NCI-H1105 (cell line): ENCODE results near the gene SMYD3.

ENCODE experiments used
- DNase-seq: peaks from one replicate; lab custom pipeline; 2025; lab: John Stamatoyannopoulos, UW

The SMYD3 gene

DNA sequence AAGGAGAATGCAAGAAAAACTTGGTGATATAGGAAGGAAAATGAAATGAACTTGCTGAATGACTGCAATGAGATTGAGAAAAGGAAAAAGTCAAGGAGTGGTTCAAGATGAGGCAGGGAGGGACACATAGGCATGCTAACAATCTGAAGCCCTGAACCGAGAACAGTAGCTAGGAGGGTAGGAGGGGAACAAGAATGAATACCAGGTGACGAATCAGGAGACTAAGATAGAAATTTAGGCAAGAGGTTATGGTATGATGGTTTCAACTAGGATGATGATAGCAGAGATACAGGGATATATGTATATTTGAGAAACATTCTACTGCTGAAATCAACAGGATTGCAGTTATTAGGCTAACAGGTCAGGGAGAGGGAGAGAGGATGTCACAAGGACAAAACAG is 44.1 kb downstream of the SMYD3 start:
- DNase-seq, result no peak

DNA sequence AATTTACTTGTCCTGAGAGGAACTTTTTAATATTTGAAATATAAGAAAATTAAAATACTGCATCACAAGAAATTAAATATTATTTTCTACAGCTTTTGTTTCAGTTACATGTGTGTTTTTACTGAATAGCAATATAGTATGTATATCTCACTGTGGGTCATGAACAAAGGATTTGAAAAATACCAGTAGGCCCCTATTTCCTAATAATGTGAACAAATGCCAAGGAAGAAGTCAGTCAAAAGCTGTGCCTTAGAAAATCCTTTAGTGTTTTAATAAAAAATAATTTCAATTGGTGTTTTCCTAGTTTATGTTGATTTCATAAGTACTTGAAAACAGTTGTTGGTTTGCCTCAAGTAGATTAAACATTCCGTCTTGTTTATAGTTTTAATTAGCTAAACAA is 46.7 kb downstream of the SMYD3 start:
- no peak for DNase-seq

DNA sequence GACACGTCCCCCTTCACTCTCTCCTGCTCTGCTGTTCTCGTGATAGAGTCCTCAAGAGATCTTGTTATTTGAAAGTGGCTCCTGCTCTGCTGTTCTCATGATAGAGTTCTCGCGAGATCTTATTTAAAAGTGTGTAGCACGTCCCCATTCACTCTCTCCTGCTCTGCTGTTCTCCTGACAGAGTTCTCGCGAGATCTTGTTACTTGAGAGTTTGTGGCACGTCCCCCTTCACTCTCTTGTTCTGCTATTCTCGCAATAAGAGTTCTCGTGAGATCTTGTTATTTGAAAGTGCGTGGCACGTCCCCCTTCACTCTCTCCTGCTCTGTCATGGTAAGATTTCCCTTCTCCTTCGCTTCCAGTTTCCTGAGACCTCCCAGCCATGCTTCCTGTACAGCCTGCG is 47.9 kb downstream of the SMYD3 start:
- no peak for DNase-seq

DNA sequence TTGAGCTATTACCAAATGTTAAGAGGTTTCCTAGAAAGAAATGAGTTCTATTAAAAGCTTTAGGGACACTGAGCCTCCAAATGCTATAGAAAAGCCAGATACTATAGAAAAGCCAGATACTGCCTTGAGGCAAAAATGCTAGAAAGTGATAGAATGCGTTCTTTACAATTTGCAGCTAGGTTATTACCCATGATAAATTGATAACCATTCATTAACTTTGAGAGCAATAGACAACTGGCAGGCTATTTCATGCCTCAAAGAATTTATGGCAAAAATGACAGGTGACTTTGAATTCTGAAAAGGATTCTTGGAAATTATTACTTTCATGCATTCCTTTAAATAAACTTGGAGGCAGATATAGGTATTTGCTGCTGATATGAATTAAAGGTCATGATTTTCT is 51.6 kb downstream of the SMYD3 start:
- no peak for DNase-seq

DNA sequence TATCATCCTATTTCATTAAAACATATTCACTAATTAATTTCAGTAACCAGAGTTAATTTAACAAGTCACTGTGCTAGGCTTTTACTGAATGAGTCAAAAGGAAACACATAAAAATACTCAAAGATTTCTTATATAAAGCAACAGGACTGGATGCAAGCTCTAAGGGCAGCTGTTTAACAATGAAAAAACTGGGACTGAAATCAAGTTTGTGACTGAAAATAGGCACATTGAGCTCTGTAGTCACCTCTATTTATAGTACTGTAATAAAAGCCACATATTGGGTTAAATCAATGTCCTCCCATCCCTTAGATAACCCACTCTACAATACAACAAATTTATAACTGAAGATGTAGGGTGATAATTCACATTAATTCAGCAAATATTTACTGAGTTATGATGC is 52.4 kb downstream of the SMYD3 start:
- no peak for DNase-seq

DNA sequence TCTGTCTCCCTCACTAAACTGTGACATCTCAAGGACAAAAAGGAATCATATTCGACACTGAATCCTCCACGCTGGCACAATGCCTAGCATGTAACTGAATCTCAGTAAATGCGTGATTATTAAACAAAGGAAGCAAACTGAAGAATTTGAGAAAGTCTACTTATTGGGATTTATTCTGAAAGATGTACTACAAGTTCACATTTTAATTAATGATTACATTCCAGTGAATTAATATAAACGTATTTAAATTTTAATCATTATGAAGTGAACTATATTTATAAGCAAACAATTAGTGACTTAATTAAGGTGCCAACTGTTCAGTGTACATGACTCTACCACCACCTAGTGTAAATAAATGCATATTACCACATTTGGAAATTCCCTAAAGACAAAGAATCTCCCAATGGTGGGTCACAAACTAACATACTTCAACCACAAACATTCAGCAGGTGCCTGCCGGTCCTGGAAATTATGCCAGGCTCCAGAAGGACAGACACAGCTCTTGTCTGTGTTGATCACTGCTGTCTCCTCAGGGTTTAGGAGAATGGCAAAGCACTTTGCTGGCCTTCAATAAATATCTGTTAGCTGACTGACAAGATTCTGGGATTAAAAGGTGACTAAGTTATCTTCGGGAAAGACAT is 56.3 kb downstream of the SMYD3 start:
- DNase-seq, result peak; percentile 32

DNA sequence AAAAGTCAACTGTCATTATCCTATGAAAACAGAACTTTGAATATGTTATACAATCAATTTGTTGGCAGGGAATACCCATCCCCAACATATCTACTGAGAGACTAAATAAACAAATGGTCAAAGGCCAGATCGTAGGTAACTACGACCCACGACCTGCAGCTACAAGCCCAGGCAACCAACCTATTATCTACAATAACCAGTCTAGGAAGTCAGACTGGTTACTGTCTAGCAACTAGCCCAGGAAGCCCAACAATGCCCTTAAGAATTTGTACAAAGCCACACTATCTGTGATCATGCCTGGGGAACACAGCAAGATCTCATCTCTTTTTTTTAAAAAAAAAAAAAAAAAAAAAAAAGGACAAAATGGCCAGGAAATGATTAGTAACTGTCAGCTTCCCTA is 58.7 kb downstream of the SMYD3 start:
- DNase-seq, result no peak

DNA sequence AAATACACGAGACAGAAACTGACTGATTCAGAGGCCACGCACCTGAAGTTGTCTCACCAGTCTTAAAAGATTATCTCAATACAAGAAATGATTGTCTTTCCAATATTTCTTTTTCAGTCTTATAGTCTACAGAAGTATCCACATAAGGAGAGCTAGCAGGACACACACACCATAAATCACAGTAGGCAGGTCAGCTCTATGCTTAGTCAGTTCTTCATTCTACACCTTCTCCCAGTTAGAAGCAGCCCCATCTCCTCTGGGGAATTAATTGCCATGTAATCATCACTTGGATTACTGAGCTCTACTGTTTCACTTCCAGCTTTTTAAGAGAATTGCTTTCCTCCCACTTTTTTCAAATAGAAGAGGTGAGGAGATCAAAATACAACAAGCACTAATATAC is 59.6 kb downstream of the SMYD3 start:
- no peak for DNase-seq

DNA sequence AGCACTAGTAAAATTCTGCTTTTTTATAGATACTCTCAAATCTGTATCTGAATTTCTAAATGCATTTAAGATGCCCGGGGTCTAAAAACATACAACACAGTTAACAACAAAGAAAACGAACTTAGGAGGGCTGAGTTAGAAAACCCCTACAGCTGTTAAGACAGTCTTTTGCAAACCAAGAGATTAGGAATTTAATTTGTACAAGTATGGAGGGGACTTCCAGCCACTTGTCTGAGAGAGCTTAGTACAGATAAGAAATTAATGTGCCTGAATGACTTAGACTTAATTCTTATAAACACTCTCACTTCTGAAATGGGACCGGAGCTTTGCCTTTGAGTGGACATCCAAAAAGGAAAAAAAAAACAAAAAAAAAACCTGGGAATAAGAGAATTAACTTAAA is 61.6 kb downstream of the SMYD3 start:
- no peak for DNase-seq

DNA sequence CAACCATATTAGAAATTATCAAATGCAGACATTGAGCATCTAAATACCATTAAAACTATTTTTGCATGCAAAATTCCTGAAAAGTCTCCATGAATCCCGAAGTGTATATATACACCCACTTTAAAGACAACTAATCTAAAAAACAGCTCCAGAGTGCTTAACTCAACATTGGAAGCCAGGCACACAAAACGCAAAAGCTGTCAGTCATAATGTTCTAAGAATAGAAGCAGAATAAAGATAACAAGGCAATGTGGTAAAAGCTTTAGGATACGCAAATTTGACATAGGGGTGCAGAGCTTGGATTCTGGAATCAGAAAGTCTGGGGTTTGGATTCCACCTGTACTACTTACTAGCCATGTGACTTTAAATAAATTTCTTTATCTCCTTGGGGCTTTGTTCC is 62.5 kb downstream of the SMYD3 start:
- no peak for DNase-seq

DNA sequence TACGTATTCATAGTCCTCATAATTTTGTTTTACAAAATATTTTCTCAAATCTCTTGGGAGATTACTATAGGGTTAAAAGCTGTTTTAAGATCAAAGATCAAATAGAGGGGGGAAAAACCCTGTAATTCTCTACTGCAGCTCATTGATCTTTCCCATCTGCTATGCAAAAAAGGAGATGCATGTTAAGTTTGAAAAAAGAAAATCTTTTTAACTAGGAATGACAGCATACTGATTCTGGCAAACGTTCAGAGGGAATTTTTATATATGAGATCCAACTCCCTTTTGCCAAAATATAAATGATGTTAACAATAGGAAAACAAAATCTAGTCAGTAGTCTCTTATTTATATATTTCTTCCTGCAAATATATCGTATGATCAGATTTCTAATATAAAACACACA is 69.1 kb downstream of the SMYD3 start:
- no peak for DNase-seq

DNA sequence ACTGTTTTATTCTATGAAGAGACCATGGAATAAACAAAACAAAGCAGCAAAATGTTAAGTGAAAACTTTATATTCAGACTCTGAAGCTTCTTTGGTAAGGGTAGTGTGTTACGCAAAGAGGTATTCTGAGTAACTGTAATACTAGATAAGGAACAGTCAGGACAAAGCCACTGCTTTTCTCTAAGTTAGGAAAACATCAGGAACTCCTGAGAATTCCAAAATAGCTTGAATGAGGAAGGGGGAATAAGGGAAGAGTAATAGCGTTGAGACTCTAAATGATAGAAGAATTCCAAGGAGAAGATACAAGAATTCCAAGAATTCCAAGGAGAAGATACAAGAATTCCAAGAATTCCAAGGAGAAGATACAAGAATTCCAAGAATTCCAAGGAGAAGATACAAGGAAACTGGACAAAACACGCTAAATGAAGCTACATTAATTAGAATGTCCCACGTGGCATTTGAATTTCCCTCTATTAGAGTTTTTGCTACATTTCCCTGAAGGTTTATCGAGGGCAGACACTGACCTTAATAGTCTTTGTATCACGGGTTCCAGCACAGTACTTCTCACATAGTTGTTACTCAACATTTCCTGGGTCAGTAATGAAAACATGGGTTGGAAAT is 71.5 kb downstream of the SMYD3 start:
- no peak for DNase-seq

DNA sequence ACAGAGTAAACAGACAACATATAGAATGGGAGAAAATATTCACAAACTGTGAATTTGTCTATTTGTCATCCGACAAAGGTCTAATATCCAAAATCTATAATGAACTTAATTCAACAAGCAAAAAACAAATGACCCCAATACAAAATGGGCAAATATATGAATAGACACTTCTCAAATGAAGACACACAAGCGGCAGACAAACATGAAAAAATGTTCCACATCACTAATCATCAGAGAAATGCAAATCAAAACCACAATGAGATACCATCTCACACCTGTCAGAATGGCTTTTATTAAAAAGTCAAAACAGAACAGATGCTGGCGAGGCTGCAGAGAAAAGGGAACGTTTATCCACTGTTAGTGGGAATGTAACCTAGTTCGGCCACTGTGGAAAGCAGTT is 72.7 kb downstream of the SMYD3 start:
- no peak for DNase-seq

DNA sequence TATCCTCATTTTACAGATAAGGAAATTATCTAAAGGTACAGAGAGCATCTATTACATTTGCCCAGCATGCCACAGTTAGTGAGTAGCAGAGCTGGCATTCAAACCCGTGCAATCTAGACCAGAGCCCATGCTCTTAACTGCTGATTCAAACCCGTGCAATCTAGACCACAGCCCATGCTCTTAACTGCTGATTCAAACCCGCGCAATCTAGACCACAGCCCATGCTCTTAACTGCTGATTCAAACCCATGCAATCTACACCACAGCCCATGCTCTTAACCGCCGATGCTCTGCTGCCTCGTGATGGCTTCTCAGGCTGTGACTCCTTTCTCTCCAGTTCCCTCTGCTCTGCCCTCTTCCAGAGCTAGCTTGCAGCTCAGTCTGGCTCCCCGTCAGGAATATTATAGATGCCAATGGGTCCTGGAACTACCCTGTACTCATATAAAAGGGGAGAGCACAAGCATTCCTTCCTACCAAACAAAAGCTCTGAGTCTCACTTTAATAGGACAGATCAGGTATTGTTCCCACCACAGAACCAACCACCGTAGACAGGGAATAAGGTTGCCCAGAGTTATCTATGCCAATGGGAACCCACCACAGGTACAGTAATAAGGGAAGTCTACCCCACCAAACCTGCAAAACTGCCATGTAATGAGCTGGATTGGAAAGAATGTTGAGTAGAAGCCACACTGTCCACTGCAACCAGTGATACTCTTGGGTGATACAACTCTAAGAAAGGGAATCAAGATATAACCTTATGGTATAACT is 78.4 kb downstream of the SMYD3 start:
- DNase-seq, result no peak

DNA sequence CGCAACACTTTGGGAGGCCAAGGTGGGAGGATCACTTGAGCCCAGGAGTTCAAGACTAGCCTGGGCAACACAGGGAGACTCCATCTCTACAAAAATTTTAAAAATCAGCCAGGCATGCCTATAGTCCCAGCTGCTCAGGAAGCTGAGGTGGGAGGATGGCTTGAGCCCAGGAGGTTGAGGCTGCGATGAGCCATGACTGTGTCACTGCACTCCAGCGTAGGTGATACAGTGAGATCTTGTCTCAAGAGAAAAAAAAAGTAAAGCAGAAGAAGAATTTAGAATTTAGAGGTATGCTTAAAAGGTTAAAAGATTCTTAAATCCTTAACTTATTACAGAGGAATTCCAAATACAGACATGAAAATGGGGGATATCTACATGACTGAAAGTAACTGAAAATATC is 79.5 kb downstream of the SMYD3 start:
- no peak for DNase-seq

DNA sequence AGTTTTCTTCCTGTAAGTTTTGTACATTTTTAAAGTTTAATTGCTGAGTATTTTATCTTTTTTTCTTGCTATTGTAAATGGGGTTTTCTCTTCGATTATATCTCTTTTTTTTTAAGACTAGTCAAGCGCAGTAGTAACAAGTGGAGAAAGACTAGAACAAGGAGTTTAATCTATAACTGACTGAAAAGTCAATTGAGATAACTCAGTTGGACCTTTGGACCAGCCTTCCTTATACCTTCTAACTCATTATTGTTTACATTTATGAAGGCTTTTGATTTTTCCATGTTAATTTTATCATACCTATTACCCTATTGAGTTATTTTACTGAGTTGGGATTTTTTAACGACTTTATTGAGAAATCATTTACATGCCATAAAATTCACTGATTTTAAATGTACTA is 81.2 kb downstream of the SMYD3 start:
- no peak for DNase-seq

DNA sequence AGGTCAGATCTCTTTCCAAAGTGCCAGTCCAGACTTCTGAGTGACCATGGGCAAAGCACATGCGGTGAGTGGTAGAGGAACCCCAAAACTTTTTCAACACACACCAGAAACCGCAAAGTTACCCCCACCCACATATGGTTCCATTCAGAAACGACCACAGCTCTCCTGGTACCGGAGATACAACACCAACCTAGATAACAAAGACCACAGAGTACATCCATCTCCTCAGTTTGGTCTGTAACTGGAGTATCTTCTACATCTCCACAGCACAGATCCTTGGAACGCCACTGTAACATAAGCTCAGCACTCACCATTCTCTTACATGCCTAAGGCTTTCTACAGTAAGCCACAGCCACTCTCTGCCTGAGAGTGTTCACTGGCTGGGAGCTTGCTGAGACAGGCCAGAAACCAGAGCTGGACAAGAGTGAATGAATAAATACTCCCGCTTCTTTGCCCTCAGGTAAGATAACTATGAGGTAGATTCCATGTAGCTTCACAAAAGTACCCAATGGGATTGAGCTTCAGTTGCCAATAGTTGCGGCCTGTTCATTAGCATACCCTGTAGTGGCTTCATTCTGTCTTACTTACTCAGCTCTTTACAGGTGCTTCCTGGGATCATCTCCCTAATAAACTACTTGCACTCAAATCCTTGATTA is 81.8 kb downstream of the SMYD3 start:
- DNase-seq, result no peak

DNA sequence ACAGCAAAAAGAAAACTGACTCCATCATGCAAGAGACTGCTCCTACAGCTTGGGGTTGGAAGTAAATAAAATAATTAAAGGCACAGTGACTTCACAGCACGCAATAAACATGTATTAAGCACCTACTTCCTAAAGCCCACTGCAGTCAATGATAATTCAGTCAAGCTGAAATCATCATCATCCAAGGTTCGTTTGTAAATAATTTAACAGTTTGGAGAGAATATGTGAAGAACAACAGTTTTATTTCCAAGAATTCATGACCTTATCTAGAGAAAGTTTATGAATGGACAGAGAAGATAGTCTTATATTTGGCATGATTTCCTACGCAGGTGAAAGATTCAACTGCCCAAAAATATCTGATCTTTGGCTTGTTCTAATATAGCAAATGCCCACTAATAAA is 86.8 kb downstream of the SMYD3 start:
- no peak for DNase-seq

DNA sequence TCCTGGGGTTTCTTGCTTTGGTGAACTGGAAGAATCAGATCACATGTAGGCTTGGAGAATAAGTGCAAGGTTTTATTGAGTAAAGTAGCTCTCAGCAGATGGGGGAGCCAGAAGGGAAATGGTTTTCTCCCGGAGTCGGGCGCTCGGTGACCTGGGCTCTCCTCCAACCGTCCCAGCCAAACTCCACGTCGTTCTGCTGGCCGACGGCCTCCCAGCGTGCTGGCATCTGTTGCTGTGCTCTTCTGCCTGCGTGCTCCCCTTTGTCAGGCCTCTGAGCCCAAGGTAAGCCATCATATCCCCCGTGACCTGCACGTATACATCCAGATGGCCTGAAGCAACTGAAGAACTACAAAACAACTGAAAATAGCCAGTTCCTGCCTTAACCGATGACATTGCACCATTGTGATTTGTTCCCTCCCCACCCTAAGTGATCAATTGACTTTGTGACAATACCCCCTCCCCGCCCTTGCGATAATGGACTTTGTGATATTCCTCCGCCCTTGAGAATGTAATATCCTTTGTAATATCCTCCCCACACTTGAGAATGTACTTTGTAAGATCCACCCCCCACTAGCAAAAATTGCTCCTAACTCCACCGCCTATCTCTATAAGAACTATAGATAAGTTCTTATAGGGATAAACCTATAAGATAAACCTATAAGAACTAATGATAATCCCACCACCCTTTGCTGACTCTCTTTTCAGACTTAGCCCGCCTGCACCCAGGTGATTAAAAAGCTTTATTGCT is 88.3 kb downstream of the SMYD3 start:
- DNase-seq, result no peak

DNA sequence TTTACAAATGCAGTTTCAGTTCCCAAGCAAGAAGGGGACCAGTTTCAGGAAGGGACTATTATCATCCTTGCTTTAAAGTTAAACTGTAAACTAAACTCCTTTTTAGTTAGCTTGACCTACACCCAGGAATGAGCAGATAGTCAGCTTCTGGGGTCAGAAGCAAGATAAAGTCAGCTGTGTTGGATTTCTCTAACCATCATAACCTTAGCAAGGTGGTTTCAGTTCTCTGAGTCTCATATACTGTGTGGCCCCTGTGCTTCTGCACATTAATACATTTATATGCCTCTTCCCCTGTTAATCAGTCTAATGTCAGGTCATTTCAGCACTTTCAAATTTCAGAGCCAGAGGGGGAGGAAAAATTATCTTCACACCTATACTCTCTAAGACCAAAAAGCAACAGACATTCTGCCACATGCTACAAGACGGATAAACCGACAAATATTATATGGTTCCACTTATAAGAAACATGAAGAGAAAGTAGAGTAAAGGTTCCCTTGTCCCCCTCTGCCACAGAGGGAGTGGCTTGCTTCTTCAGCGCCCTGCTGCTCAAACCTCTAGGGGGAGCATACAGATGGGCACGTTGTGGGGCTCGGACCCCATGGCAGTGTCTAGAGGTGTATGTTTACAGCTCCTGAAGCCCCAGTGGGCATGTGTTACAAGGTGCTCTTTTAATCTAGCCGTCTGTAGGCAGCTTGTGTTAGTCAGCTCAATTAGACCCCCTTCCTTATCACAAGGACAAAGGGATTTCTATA is 89.1 kb downstream of the SMYD3 start:
- no peak for DNase-seq

DNA sequence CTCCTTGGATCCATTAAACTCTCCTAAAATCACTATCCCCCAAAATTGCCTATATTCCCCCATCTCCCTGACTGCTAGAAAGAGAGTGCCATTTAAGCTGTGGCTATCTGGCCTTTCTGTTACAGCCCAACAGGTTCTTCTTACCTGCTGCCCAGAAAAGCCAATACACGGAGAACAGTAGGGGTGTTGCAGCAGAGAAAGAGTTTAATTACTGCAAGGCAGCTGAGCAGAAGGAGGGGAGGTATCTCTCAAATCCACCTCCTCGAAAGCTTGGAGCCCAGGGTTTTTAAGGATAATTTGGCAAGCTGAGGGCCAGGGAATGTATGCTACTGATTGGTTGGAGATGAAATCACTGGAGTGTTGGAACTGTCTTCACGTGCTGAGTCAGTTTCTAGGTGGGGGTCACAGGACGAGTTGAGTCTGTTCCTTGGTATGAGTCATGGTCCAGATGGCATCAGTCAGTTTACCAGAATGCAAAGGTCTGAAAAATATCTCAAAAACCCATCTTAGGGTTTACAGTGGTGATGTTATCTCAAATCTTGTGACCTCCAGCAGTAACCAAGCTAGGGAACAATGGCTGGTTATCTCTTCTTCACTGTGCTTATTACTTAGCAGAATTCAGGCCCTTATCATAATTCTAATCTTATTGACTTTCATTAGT is 89.8 kb downstream of the SMYD3 start:
- DNase-seq, result no peak
